ENCODE measurements around the gene HSF5.
"Not testable (repeated sequence)": the region's sequence is repeated elsewhere in the genome, so short reads cannot be mapped to it uniquely, and the experiment has no call there.

HSF5 gene

DNA sequence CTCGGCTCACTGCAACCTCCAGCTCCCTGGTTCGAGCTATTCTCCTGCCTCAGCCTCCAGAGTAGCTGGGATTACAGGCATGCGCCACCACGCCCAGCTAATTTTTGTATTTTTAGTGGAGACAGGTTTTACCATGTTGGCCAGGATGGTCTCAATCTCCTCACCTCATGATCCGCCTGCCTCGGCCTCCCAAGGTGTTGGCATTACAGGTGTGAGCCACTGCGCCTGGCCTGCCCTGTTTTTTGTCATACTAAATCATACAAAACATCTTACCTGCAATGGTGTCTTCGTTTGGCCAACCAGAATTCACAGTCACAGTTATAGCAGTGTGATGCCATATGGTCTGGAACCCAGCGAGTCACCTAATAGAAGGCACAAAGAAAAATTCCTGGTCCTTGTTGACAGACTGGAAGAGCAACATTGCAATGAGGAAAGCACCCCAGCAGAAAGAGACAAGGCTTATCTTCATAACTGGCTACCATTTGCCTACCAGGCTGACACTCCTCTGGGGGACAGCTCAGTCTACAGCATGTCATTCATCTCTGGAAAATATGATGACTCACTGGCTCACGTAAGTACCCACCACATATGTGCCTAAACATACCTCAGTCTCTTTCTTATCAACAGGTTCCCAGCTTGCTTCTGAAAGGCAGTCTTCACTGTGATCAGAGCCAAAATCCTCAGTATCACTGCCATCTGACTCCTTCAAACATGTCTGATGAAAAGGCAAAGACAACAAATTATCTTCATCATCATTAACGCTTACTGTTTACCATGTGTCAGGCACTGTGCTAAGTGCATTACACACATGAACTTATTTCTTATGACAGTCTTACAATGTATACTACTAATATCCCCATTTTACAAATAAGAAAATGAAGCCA is 4.3 kb upstream of the HSF5 start:
- H3K4me3 ChIP-seq (ENCODE audit: severe bottlenecking) = no peak overlapping the region
- no peaks in the 10 kb centered on the region for H3K27me3 ChIP-seq (ENCODE audit: insufficient read depth, poor library complexity, severe bottlenecking)
- ATAC-seq (ENCODE audit: low read depth) (no peak), DNase-seq (ENCODE audit: low spot score) (no peak)
- TF ChIP-seq, protein P1, sequence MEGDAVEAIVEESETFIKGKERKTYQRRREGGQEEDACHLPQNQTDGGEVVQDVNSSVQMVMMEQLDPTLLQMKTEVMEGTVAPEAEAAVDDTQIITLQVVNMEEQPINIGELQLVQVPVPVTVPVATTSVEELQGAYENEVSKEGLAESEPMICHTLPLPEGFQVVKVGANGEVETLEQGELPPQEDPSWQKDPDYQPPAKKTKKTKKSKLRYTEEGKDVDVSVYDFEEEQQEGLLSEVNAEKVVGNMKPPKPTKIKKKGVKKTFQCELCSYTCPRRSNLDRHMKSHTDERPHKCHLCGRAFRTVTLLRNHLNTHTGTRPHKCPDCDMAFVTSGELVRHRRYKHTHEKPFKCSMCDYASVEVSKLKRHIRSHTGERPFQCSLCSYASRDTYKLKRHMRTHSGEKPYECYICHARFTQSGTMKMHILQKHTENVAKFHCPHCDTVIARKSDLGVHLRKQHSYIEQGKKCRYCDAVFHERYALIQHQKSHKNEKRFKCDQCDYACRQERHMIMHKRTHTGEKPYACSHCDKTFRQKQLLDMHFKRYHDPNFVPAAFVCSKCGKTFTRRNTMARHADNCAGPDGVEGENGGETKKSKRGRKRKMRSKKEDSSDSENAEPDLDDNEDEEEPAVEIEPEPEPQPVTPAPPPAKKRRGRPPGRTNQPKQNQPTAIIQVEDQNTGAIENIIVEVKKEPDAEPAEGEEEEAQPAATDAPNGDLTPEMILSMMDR (IDR thresholded peaks at IDR 0.05; ENCODE audit: poor library complexity, severe bottlenecking) = no peak
- H3K9me3 ChIP-seq (ENCODE audit: severe bottlenecking) = no peaks in the 10 kb centered on the region
- H3K4me1 ChIP-seq (ENCODE audit: insufficient read depth, poor library complexity, severe bottlenecking) = no peaks in the 10 kb centered on the region
- peaks cover 88% of the 10 kb centered on the region for H3K36me3 ChIP-seq (ENCODE audit: low read depth)
- no peak overlapping the region for H3K27ac ChIP-seq (ENCODE audit: poor library complexity, severe bottlenecking)

DNA sequence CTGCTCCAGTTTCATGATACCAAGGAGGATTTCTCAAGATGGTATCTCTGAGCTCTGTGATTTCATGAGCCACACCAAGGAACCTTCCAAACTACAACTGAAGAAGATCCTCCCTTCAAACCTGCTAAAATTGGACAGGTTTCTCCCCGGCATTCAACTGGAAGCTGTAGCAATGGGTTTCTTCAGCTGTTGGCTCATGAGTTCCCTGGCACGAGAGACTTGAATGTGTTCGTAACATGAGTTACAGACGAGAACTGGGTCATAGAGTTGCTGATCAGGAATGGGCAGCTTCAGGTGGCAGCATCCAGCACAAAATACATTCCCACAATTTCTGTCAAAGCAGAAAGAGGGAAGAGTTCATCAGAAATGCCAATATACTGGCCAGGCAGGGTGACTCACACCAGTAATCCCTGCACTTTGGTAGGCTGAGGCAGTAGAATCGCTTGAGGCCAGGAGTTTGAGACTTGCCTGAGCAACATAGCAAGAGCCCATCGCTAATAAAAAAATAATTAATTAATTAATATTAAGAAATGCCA is 3.4 kb upstream of the HSF5 start:
- Histone ChIP-seq H3K27ac (ENCODE audit: poor library complexity, severe bottlenecking) (no peak overlapping the region), H3K27me3 (ENCODE audit: insufficient read depth, poor library complexity, severe bottlenecking) (no peaks in the 10 kb centered on the region), H3K4me1 (ENCODE audit: insufficient read depth, poor library complexity, severe bottlenecking) (no peaks in the 10 kb centered on the region), H3K9me3 (ENCODE audit: severe bottlenecking) (no peaks in the 10 kb centered on the region), H3K4me3 (ENCODE audit: severe bottlenecking) (no peak overlapping the region), H3K36me3 (ENCODE audit: low read depth) (peaks cover 79% of the 10 kb centered on the region)
- no peak for DNase-seq (ENCODE audit: low spot score)
- ATAC-seq (ENCODE audit: low read depth) = no peak
- TF ChIP-seq, protein P1 (IDR thresholded peaks at IDR 0.05; ENCODE audit: poor library complexity, severe bottlenecking) = no peak

DNA sequence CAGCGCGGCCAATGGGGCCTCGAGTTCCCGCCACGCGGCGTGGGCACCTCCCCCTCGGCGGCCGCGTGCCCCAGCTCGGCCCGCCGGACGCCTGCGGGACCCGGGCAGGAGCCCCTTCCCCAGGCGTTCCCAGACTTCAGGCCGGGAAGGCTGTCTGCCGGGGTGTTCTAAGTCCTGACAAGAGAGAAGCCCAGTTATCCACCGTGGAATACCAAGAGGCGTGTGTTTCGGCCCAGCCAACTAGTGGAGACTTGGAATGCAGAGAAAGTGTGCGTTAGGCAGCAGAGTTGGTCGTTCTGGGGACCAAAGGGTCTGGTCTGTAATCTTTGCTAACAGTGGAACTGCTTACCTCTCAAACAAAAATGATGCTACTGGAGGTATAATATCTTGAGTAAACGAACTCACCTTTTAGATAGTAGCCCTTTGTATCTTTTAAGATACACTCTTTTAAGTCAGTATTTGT is 251 bp upstream of the HSF5 start:
- Histone ChIP-seq H3K9me3 (ENCODE audit: severe bottlenecking) (no peaks in the 10 kb centered on the region), H3K36me3 (ENCODE audit: low read depth) (peaks cover 50% of the 10 kb centered on the region), H3K27ac (ENCODE audit: poor library complexity, severe bottlenecking) (no peak overlapping the region), H3K4me1 (ENCODE audit: insufficient read depth, poor library complexity, severe bottlenecking) (no peaks in the 10 kb centered on the region), H3K27me3 (ENCODE audit: insufficient read depth, poor library complexity, severe bottlenecking) (no peaks in the 10 kb centered on the region), H3K4me3 (ENCODE audit: severe bottlenecking) (no peak overlapping the region)
- ATAC-seq (ENCODE audit: low read depth) (no peak), DNase-seq (ENCODE audit: low spot score) (no peak)
- TF ChIP-seq, protein P1 (IDR thresholded peaks at IDR 0.05; ENCODE audit: poor library complexity, severe bottlenecking) = no peak

DNA sequence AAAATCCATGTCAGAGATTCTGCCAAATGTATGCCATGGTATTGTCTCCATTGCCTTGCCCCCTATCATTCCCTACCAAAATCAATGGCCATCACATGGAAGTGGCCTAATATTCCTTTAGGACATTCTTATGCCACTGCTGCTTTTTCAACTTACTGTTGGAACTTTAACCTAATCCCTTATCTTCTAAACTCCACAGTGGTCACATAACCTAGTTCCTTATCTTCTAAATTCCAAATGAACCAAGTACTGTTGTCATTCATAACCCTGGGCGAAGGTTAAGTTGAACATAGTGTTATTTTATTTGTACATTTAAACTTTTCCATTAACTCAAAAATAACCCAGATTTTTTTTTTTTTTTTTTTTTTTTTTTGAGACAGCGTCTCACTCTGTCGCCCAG is 3.6 kb downstream of the HSF5 start:
- ATAC-seq (ENCODE audit: low read depth) = no peak

DNA sequence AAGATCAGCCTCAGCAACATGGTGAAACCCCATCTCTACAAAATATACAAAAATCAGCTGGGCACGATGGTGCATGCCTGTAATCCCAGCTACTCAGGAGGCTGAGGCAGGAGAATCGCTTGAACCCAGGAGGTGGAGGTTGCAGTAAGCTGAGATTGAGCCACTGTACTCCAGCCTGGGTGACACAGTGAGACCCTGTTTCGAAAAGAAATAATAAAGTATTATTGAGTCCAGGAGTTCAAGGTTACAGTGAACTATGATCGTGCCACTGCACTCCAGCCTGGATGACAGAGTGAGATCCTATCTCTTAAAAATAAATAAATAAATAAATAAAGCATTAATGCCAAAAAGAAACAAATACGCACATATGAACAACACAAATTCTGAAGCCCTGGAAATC is 6.4 kb downstream of the HSF5 start:
- H3K27ac ChIP-seq (ENCODE audit: poor library complexity, severe bottlenecking); H3K4me3 ChIP-seq (ENCODE audit: severe bottlenecking); DNase-seq (ENCODE audit: low spot score); H3K4me1 ChIP-seq (ENCODE audit: insufficient read depth, poor library complexity, severe bottlenecking); H3K9me3 ChIP-seq (ENCODE audit: severe bottlenecking); ATAC-seq (ENCODE audit: low read depth); H3K36me3 ChIP-seq (ENCODE audit: low read depth); H3K27me3 ChIP-seq (ENCODE audit: insufficient read depth, poor library complexity, severe bottlenecking): not testable (repeated sequence)

More for the DNA sequence above, 3.6 kb downstream of the HSF5 start:
- Histone ChIP-seq H3K4me1 (ENCODE audit: insufficient read depth, poor library complexity, severe bottlenecking) (no peaks in the 10 kb centered on the region), H3K4me3 (ENCODE audit: severe bottlenecking) (no peak overlapping the region), H3K36me3 (ENCODE audit: low read depth) (peaks cover 11% of the 10 kb centered on the region), H3K27ac (ENCODE audit: poor library complexity, severe bottlenecking) (no peak overlapping the region), H3K27me3 (ENCODE audit: insufficient read depth, poor library complexity, severe bottlenecking) (no peaks in the 10 kb centered on the region), H3K9me3 (ENCODE audit: severe bottlenecking) (no peaks in the 10 kb centered on the region)
- TF ChIP-seq, protein P1 (IDR thresholded peaks at IDR 0.05; ENCODE audit: poor library complexity, severe bottlenecking) = no peak
- DNase-seq (ENCODE audit: low spot score) = no peak

All from RWPE2 (cell line).